ENCODE data around the gene CCT7.
A peak's percentile ranks its signal among the peaks of the same experiment; 100 is the strongest.

CCT7 gene

GRCh38 chr2:73269686-73270465 is 35.8 kb downstream of the CCT7 start:
- no peak for DNase-seq

- no peak for DNase-seq
These were observed 38.2 kb downstream of the CCT7 start for GRCh38 chr2:73272270-73272669.

DNA sequence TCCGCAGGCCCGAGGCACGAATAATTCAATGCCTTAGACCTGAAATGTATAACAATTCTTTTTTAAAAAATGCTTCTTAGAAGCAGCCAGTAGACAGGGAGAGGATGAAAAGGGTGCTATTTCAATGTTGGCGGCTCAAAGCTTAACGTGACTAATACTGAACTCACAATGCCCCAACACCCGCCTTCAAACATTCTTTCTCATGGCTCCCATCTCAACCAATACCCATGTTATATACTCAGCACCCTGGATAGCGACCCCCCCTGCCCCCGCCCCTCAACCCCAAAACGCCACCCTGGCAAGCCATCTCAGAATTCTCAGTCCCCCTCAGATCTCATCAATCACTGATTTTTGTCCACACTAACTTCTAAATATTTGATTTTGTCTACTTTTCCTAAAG is 45.7 kb downstream of the CCT7 start:
- no peak for DNase-seq

- no peak for DNase-seq
These were observed 47.1 kb downstream of the CCT7 start for GRCh38 chr2:73281244-73281643.

DNA sequence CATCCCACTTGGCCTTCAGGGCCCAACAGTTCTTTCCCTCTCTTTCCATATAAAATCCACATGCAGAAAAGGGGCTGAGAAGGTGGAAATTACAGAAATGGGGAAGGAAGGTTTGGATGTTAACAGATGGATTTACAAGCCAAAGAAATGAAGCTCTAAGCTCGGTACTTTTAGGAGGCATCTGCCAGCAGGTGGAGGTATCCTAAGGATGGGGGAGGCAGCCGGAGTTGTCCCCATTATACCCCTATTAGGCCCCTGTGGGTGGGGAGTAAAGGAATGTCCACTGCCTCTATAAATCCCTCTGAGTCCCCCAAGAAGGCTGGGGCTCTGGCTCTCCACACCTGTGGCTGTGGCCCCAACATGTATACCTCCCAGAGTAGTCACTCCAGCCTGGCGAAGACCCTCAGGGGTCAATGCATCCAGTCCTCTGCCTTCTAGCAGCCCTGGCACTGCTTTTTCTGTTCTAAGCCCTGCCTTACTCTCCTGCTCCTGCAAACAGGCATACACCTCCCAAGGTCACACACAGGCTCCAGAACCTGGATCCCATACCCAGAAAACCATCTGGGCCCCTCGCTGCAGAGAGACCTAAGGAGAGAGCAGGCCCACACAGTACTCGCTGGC is 48.9 kb downstream of the CCT7 start:
- DNase-seq: no peak

- peak in 1 of 2 donors; percentile 35 for DNase-seq
These were observed 49.6 kb downstream of the CCT7 start for GRCh38 chr2:73283545-73284295.

- DNase-seq: peak; percentile 42 to 48
These were observed 50.4 kb downstream of the CCT7 start, which contains the start of gene FBXO41 for GRCh38 chr2:73284296-73285158. Gene FBXO41, minus strand, starts transcription at chr2:73284478. Its CDS starts 14,848 bp downstream, at chr2:73269630.

- DNase-seq: peak in 1 of 2 donors; percentile 70
These were observed 51.1 kb downstream of the CCT7 start for GRCh38 chr2:73285159-73285739.

DNA sequence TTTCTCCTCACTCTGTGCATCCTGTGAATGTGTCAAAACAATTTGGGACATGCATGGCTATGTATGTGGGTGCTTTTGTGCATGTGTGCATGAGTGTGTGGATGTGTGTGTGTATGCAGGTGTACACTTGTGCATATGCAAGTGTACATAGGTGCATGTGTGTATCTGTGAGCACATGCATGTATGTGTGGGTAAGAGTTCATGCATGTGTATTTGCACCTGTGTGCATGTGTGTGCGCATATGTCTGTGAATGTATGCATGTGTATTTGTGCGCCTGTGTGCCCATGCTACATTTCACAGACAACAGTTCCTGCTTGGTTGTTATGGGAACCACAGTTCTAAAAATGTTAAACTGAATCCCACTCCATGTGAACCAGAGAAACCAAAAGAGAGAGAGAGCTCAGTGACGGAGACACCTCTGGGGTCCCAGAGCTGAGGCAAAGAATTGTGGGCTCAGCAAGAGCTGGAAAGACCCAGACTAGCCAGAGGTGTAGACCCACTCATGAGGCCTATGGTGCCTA is 52.1 kb downstream of the CCT7 start:
- DNase-seq: no peak

- DNase-seq: no peak
These were observed 55.2 kb downstream of the CCT7 start for GRCh38 chr2:73289304-73289703.

GRCh38 chr2:73290049-73290839 is 56.1 kb downstream of the CCT7 start:
- DNase-seq: no peak

DNA sequence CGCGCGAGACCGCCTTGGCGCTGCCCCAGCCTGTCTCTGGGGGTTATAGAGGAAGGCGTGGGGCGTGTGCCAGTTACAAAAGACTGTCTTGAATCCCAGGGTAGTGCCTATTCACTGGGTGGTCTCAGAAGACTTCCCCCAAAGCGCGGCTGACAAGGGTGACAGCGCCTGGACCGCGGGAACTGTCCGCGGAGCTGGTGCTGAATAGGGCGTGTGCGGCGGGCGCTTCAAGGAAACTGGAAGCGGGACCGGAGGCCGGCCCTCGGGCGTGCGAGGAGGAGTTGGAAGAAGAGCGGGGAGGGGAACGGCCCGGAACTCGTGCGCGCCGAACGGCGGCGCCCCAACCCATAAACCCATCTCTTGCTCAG is 57.0 kb downstream of the CCT7 start:
- peak in 1 of 2 donors; percentile 35 for DNase-seq

DNA sequence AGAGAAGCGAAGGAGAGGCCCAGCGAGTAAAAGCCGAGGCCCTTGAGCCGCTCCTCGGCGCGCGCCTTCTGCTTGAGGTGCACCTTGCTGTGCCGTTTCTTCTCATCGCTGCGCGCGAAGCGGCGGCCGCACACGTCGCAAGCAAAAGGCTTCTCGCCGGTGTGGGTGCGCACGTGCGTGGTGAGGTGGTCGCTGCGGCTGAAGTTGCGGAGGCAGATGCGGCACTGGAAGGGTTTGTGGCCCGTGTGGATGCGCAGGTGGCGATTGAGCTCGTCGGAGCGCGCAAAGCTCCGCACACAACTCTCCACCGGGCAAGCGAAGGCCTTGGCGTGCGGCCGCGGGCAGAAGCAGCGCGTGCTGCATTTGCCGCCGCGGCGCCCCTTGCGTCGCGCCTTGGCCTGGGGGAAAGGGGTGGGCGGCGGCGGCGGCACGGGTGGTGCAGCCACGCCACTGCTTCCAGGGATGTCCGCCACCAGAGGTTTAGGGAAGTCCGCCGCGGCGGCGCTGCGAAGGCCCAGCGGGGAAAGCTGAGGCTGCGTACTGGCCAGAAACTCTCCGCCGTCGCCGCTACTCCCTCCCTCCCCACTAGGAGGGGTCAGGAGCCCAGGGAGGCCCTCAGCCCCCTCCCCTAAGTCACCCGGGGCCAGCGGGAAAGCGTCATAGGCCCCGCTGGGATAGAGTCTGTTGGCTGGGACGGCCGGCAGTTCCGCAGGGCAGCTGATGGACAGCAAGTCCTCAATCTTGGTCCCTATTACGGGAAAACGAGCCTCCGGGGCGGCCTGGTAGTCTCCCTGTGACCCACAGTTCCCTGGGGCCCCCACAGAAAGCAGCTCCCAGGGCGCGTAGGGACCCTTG is 57.6 kb downstream of the CCT7 start:
- DNase-seq: no peak

DNA sequence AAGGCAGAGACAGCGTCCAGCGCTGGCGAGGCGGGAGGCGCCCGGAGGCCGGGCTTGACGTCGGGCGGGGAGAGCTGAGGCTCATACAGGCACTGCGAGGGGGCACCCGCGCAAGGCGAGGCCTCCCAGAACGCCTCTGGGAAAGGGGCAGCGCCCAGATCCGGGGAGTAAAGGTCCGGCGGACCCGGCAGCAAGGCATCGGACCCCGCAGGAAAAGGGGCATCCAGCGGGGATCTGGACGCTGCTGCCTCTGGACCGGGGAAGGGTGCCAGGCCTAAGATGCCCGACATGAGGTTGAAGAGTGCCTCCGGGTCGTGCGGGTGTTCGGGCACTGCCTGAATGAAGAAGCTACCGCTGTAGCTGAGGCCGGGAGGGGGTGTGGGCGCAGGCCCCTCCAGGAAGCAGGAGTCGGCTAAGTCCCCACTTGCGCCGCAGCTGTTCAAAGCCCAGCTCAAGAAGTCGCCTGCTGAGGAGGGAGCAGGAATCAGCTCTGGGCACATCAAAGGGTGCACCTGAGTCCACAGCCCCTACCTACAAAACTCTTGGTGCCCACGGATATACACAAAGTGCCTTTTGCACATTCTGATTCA is 58.3 kb downstream of the CCT7 start:
- DNase-seq: no peak

- DNase-seq: no peak
These were observed 58.9 kb downstream of the CCT7 start for GRCh38 chr2:73292906-73293533.

GRCh38 chr2:73293534-73294171 is 59.5 kb downstream of the CCT7 start, which contains the start of gene EGR4:
Gene EGR4, minus strand, starts transcription at chr2:73293548. Its CDS starts 231 bp downstream, at chr2:73293317.
- DNase-seq: peak in 1 of 2 donors; percentile 12

DNA sequence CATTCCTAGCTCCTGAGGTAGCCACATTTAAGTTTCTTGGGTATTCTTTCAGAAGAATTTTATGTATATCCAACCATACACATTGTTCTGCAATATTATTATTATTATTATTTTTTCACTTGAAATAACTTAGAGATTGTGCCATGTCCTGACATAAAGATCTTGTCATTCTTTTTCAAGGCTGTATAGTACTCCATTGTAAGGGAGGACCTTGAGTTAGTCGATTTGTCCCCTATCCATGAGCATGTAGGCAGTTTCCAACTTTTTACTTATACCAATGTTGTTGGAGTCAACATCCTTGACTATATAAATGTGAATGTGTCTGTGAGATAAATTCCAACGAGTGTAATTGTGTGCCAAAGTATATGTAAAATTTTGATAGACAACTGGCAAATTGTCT is 60.1 kb downstream of the CCT7 start:
- no peak for DNase-seq

DNA sequence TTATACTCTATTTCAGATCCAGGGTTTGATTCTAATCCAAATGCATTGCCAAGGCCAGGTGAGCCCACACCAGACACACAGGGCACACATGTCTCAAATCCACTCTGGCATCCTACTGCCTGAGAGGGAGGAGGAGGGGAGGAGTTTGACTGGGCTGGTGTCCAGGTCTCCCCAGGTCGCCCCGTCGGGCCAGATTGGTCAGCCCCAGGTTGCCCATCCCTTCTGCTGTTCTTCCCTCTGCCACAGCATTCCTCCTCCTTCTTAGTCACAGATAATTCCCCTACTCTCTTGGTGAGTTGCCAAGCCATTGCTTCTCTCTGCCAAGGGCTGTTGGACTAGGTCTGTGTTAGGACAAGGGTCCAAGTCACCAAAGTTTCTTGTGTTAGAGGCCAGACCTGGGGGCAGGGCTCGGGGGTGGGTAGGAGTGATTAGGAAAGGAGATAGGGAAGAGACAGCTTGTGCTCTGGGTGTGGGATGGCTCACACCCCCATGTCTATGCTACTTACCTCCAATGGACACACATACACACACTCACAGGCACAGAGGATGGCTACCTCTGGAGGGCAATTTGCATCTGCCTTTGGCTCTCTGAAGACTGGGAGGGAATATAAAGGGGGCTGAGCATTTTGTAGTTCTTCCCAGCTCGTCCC is 61.8 kb downstream of the CCT7 start:
- no peak for DNase-seq
